Activated naive CD4-positive, alpha-beta T cell treated with Interleukin-2 at 50 U/mL for 16 hours (primary cell): ENCODE measurements around the gene WBP1.
"Not testable (repeated sequence)": the region's sequence is repeated elsewhere in the genome, so short reads cannot be mapped to it uniquely, and the experiment has no call there.

ENCODE experiments used
- DNase-seq: peaks from one replicate; pipeline ENCODE4 v3.0.0-alpha.2; 2020

Gene WBP1

GRCh38 chr2:74428675-74429074 is 29.6 kb upstream of the WBP1 start:
- no peak for DNase-seq

- no peak for DNase-seq
Measured at GRCh38 chr2:74429487-74430451, 28.5 kb upstream of the WBP1 start.

- no peak for DNase-seq
Measured at GRCh38 chr2:74430502-74430901, 27.7 kb upstream of the WBP1 start.

- no peak for DNase-seq
Measured at GRCh38 chr2:74436111-74436805, 22.0 kb upstream of the WBP1 start.

GRCh38 chr2:74436848-74437695 is 21.2 kb upstream of the WBP1 start:
- no peak for DNase-seq

- DNase-seq: no peak
Measured at GRCh38 chr2:74438248-74438647, 20.0 kb upstream of the WBP1 start.

- DNase-seq: no peak
Measured at GRCh38 chr2:74439373-74439772, 18.9 kb upstream of the WBP1 start.

- no peak for DNase-seq
Measured at GRCh38 chr2:74439803-74440377, 18.3 kb upstream of the WBP1 start.

GRCh38 chr2:74440378-74441169 is 17.7 kb upstream of the WBP1 start:
- peak; percentile 49 for DNase-seq

GRCh38 chr2:74441170-74441689 is 17.0 kb upstream of the WBP1 start:
- no peak for DNase-seq

GRCh38 chr2:74441690-74442482 is 16.4 kb upstream of the WBP1 start, which contains the start of gene RTKN:
RTKN (minus strand) TSS chr2:74441937; CDS start chr2:74441816, 121 bp downstream.
- peak; percentile 28 for DNase-seq

- not testable (repeated sequence) for DNase-seq
Measured at GRCh38 chr2:74442483-74443297, 15.5 kb upstream of the WBP1 start.

- DNase-seq: no peak
Measured at GRCh38 chr2:74444498-74445318, 13.5 kb upstream of the WBP1 start.

- DNase-seq: no peak
Measured at GRCh38 chr2:74447230-74447999, 10.8 kb upstream of the WBP1 start.

- no peak for DNase-seq
Measured at GRCh38 chr2:74448771-74449170, 9.5 kb upstream of the WBP1 start.

- no peak for DNase-seq
Measured at GRCh38 chr2:74450570-74451190, 7.6 kb upstream of the WBP1 start.
